Calu3 (cell line): ENCODE measurements around the gene FBXO4. TPM values are rescaled to one million over a fixed set of nuclear protein-coding genes. Genes with fewer than 3 reads are reported as not detected.
"Not testable (repeated sequence)": the region's sequence is repeated elsewhere in the genome, so short reads cannot be mapped to it uniquely, and the experiment has no call there.

Experiments
- BruUV-seq: library from RNA; stranded (reverse); fragments of 400-500 nt; replicated peaks from 2 replicates; lab custom pipeline; 2021; lab: Mats Ljungman, UMichigan
- CTCF ChIA-PET: fragments of 300-600 bp; sonication (Branson Sonifier 250); formaldehyde crosslinking; loops from one replicate; lab custom pipeline; 2022; ENCODE audit warnings: antibody characterized with exemption; lab: Charles Lee
- DNase-seq: peaks from one replicate; pipeline ENCODE4 v3.0.0; 2022
- H3K27ac Mint-ChIP-seq: one replicate; pipeline ENCODE4 v1.8.0; 2022; ENCODE audit warnings: mixed read lengths; ENCODE audit not compliant: unreplicated experiment
- H3K27me3 Mint-ChIP-seq: one replicate; pipeline ENCODE4 v1.8.0; 2022; ENCODE audit warnings: mixed read lengths; ENCODE audit not compliant: unreplicated experiment
- H3K36me3 Mint-ChIP-seq: one replicate; pipeline ENCODE4 v1.8.0; 2022; ENCODE audit warnings: mild to moderate bottlenecking, moderate library complexity, mixed read lengths; ENCODE audit not compliant: insufficient read depth, unreplicated experiment
- H3K4me1 Mint-ChIP-seq: one replicate; pipeline ENCODE4 v1.8.0; 2022; ENCODE audit warnings: mild to moderate bottlenecking, low read depth, mixed read lengths; ENCODE audit not compliant: unreplicated experiment
- H3K4me3 Mint-ChIP-seq: one replicate; pipeline ENCODE4 v1.8.0; 2022; ENCODE audit warnings: mild to moderate bottlenecking, low read depth, moderate library complexity, mixed read lengths; ENCODE audit not compliant: unreplicated experiment
- H3K9me3 Mint-ChIP-seq: one replicate; pipeline ENCODE4 v1.8.0; 2022; ENCODE audit warnings: low read depth, mixed read lengths; ENCODE audit not compliant: unreplicated experiment
- intact Hi-C: fragments of 100-400 bp; cut with micrococcal nuclease; formaldehyde crosslinking; loops from one replicate; pipeline ENCODE4 v1.10.0; 2022; ENCODE audit not compliant: unreplicated experiment
- total RNA-seq: library from RNA; stranded (reverse); gene quantifications from 2 replicates; pipeline ENCODE4 v1.2.3, GENCODE V29; 2022
- TF ChIP-seq, protein P1 (sequence below): fragments of 200-600 bp; IDR thresholded peaks from one replicate; pipeline ENCODE4 v1.8.0; 2022; ENCODE audit warnings: antibody characterized with exemption; ENCODE audit not compliant: unreplicated experiment

FBXO4 gene
- total RNA-seq, 1 experiment from 2014 or later: 8.9 TPM

DNA sequence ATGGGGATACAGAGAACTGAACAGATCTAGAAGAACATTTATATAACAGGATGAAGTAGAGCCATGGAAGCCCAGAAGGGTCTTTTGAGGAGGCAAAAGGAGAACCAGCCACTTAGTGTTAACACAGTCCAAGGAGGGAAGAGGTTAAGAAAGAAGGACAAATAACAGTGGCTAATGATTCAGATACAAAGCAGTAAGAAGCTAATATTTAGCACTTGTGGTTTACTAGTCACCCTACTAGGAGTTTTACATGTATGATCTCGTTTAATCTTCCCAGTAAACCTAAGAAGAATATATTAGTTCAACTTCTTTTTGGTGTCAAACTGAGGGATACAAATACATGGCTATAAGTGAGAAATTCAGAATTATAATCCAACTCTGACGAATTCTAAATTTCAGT lies 7.7 kb downstream of the FBXO4 start:
- intact Hi-C loops: no loop called here
- H3K27ac Mint-ChIP-seq: no peak overlapping the region
- H3K27me3 Mint-ChIP-seq: no peaks in the 10 kb centered on the region
- no peak for DNase-seq
- no peaks in the 10 kb centered on the region for H3K4me1 Mint-ChIP-seq
- no TSS peak for BruUV-seq
- H3K9me3 Mint-ChIP-seq: peaks cover 2% of the 10 kb centered on the region
- no peak overlapping the region for H3K4me3 Mint-ChIP-seq
- H3K36me3 Mint-ChIP-seq: no peaks in the 10 kb centered on the region
- CTCF ChIA-PET: no interaction called here
- TF ChIP-seq, protein P1, sequence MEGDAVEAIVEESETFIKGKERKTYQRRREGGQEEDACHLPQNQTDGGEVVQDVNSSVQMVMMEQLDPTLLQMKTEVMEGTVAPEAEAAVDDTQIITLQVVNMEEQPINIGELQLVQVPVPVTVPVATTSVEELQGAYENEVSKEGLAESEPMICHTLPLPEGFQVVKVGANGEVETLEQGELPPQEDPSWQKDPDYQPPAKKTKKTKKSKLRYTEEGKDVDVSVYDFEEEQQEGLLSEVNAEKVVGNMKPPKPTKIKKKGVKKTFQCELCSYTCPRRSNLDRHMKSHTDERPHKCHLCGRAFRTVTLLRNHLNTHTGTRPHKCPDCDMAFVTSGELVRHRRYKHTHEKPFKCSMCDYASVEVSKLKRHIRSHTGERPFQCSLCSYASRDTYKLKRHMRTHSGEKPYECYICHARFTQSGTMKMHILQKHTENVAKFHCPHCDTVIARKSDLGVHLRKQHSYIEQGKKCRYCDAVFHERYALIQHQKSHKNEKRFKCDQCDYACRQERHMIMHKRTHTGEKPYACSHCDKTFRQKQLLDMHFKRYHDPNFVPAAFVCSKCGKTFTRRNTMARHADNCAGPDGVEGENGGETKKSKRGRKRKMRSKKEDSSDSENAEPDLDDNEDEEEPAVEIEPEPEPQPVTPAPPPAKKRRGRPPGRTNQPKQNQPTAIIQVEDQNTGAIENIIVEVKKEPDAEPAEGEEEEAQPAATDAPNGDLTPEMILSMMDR: no peak

DNA sequence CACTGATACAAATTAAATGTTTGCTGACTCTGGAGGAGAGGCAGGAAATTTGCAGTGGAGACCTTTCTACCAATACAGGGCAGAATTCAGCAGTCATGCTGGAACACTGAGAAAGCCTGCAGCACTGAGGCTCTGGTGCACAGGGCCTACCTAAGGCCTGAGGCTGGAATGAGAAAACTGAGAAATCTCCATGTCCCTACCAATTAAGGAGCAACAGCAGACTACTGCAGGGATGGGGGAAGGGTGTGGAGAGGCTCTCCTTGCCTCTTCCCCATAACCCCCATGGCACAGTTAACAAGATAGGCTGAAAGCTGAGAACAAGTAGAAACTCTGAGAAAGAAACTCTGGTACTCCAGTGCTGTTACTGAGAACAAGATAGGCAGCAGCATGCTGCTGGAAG lies 10.5 kb downstream of the FBXO4 start:
- CTCF ChIA-PET: no interaction called here
- no peak for DNase-seq
- intact Hi-C loops: no loop called here
- Mint-ChIP-seq H3K4me1 (no peaks in the 10 kb centered on the region), H3K9me3 (peaks cover 2% of the 10 kb centered on the region), H3K36me3 (no peaks in the 10 kb centered on the region), H3K27me3 (no peaks in the 10 kb centered on the region), H3K4me3 (no peak overlapping the region), H3K27ac (no peak overlapping the region)
- no TSS peak for BruUV-seq
- TF ChIP-seq, protein P1: no peak

DNA sequence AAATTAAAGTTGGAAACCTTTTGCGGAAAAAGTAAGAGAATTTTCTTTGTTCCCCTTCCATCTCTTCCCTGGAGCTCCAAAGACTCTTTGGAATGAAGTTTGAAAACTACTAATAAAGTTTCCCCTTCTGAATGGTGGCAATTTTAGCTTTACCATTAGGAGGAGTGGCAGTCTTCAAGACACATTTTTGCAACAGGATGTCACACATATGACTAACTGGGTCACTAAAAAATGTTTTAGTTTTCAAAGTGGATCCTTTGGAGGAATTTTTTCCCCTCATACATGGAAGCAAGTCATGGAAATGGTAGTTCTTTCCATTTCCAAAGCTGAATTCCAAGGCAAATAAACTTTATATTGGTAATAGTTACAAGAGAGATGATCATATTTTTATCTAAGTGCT lies 15.6 kb downstream of the FBXO4 start:
- Mint-ChIP-seq H3K9me3 (no peaks in the 10 kb centered on the region), H3K27ac (no peak overlapping the region), H3K36me3 (no peaks in the 10 kb centered on the region), H3K27me3 (no peaks in the 10 kb centered on the region), H3K4me1 (no peaks in the 10 kb centered on the region), H3K4me3 (no peak overlapping the region)
- DNase-seq: no peak
- intact Hi-C loops: no loop called here
- CTCF ChIA-PET: no interaction called here
- BruUV-seq: no TSS peak
- TF ChIP-seq, protein P1: no peak

DNA sequence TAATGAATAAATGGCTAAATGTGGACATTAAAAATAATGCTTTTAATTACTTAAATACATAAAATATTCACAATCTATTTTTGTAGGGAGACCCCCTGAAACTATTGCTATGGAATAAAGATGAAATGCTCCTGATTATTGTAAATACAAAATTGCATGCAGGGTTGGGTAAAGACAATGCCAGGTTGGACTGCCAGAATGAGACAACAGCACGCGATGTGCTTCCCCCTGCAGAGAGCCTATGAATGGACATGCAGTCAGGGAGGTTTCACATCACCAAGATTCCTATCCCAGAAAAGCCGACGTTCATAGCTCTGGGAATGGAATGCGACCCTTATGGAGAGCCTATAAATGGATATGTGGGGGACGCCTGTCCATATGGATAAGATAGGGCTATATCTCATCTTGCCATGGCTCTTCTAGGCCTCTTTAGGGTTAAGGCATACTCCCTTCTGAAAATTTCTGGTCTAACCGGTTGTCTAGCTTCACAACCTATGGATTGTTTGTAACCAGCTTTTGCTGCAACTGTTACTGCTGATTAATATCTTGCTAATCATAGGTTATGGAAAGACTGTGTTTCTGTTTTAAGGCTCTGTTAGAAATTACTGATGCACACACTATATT lies 20.4 kb downstream of the FBXO4 start:
- H3K4me1 Mint-ChIP-seq, H3K27ac Mint-ChIP-seq, H3K36me3 Mint-ChIP-seq, H3K9me3 Mint-ChIP-seq, H3K4me3 Mint-ChIP-seq, intact Hi-C loops, BruUV-seq, CTCF ChIA-PET, DNase-seq, H3K27me3 Mint-ChIP-seq: not testable (repeated sequence)

DNA sequence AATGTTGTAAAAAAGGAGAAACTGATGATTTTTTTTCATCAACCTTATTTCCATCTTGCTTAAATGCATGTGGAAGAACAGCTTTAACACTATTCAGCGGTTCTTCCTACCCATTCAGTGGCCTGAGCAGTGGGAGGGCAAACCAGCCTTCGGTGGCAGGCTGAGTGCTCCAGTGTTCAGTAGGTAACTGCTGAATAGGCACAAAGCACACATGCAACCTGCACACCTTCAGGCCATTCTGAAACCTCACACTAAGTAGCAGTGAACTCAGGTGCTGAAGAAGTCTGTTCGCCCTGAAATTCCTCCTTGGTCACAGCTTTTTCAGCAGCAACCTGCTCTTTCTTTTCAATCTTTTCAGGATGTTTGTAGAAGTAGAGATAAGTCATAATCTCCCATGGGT lies 26.1 kb downstream of the FBXO4 start:
- CTCF ChIA-PET: no interaction called here
- H3K27me3 Mint-ChIP-seq: no peaks in the 10 kb centered on the region
- TF ChIP-seq, protein P1: no peak
- no peak for DNase-seq
- H3K9me3 Mint-ChIP-seq: no peaks in the 10 kb centered on the region
- H3K36me3 Mint-ChIP-seq: no peaks in the 10 kb centered on the region
- H3K4me3 Mint-ChIP-seq: no peak overlapping the region
- H3K4me1 Mint-ChIP-seq: no peaks in the 10 kb centered on the region
- intact Hi-C loops: no loop called here
- BruUV-seq: no TSS peak
- H3K27ac Mint-ChIP-seq: no peak overlapping the region
